GM18517 (cell line): ENCODE measurements around the gene KCNIP1.

Source experiments
- ATAC-seq: cut with Tn5 transposase; IDR thresholded peaks from one replicate; pipeline ENCODE4 v1.9.1; 2021; ENCODE audit warnings: mild to moderate bottlenecking, moderate library complexity; ENCODE audit not compliant: unreplicated experiment

KCNIP1 gene

DNA sequence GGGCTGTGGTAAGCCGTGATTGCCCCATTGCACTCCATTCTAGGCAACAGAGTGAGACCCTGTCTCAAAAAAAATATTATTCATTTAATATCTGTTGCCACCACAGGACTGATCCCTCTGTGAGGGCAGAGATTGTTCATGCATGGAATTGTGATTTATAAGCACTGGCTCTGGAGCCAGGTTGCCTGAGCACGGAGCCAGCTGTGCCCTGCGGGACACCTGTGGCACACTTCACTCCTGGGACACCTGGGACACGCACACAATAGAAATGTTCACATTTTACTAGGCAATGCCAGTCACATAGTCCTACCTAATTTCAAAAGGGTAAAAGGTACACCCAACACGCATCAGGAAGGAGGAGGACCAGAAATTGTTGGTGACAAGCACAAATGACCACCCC lies 196.7 kb downstream of the KCNIP1 start:
- ATAC-seq = no peak

DNA sequence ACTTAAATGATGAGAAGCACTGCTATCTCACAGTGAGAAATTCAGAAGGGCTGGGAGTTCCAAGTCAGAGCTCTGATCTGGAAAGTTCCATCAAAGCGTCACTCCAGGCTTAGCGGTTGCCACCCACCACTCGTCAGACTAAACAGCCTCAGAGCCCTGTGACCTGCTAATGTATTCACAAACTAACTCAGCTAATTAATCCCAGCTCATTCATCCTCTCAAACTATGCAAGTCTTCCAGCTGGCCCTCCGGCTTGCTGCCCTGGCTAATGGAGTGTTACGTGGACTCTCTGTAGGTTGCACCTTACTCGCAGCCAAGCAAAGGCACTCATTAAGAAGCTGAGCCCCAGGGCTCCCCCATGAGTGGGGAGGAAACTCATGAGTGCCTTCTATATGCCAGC lies 197.5 kb downstream of the KCNIP1 start:
- no peak for ATAC-seq

DNA sequence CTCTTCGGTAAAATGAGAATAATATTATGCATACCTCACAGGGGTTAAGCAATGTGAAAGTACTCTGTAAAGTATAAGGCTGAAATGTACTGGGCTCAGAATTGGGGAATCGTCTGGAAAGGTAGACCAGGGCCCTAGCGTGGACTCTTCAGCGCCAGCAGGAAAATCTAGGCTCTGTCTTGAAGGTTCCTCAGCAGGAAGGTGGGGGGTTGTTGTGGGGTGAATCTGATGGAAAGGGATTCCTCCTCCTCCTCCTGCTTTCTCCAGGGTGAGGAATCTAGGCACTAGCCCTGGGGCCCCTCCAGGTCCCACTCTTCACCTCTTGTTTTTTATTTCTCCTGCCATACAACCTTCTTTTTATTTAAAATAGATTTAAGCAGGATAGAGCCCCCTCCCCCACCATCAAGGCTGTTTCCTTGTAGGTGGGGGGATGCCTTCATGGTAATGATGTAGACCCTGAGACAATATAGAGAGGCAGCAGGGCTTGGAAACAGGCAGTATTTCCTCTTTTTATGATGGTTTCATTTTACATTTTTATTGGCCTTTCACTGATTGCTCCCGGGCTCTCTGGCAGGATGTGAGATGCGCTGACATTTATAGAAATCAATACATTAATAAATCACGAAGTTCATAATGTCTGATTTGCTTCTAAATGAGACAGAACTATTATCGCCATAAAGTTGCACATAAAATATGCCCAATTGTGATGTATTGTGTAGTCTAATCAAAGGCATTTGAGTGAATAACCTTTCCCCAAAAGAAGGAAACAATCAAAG lies 200.8 kb downstream of the KCNIP1 start:
- ATAC-seq = no peak

DNA sequence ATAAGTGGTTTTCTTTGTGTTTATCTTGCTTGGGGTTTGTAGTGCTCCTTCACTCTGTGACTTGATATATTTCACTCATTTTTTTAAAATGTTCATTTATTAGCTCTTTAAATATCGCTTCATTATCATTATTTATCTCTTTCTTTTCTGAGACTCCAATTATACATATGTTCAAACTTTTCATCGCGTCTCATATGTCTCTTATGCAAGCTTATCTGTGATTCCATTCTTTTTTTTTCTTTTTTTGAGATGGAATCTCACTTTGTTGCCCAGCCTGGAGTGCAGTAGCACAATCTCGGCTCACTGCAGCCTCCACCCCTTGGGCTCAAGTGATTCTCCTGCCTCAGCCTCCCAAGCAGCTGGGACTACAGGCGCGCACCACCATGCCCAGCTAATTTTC lies 205.8 kb downstream of the KCNIP1 start:
- ATAC-seq = no peak

DNA sequence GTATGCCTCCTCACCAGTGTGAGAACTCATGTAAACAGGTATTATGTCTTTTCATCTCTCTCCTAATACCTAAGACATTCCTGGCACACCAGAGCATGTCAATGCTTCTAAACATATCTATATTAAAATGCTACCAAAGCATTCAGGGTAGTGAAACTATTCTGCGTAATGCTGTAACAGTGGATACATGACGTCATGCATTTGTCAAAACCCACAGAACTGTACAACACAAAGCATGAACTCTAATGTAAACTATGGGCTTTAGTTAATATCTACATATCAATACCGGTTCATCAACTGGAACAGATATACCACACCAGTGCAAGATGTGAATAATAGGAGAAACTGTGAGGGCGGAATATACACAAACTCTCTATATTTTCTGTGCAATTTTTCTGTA lies 207.5 kb downstream of the KCNIP1 start:
- no peak for ATAC-seq

DNA sequence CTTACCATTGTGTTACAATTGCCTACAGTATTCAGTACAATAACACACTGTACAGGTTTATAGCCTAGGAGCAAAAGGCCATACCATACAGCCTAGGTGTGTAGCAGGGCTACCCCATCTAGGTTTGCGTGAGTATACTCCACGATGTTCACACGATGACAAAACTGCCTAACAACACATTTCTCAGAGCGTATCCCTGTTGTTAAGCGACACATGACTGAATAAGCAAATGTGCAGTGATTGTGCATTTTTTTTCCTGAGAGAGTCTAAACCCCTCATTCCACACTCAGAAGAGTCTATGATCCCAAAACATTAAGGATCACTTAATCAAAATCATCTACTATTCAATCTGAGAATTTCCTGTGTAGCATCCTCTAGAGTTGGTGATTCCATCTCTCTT lies 211.3 kb downstream of the KCNIP1 start:
- no peak for ATAC-seq

DNA sequence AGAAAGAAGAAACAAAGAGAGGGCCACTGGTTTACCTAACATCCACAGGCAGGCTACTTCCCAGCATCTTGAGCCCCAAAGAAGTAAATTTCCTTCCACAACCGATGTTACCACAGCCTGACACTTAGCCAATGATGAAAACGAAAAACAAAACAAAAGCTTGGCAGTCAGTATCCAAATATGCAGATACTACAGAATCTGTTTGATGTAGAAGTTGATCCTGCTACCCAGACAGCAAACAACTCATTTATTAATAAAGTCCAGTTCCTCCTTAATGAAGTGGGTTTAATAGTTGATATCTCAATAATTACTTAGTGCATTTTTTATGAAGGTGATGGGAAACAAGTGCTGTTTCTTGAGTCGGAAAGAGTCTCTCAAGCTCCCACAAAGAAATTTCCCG lies 212.6 kb downstream of the KCNIP1 start:
- ATAC-seq = no peak

DNA sequence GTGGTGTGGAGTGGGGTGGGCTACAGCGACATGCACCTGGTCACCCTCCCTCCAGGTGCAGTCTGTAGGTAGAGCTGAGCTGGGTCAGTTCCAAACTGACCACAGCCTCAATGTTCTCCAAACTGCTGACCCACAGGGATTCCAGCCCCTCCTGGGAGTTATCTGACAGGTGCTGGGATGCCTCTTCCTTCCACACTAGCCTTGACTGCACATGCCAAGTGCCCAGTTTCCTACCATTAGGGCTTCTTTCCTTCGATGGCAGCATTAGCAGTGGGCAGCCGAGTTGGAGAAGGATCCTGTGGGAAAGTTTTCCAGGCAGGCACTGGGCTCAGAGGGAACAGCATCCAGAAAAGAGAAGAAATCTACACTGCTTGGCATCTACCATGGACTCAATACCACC lies 215.7 kb downstream of the KCNIP1 start:
- ATAC-seq = no peak

DNA sequence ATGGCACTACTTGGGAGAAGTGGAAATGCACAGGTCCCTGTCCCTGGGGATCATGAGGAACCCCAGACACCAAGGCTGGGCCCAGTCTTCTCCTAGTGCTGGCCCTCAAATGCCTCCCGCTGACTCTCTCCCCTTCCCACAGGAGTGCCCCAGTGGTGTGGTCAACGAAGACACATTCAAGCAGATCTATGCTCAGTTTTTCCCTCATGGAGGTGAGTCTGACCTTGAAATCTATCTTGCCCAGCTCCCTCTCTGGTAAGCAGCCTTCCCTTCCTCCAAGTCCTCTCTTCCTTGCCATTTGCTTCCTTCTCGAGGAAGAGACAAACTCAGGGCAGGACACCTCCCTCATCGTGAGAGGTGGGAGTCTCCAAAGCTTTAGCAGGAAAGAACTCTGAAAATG lies 216.4 kb downstream of the KCNIP1 start:
- no peak for ATAC-seq

DNA sequence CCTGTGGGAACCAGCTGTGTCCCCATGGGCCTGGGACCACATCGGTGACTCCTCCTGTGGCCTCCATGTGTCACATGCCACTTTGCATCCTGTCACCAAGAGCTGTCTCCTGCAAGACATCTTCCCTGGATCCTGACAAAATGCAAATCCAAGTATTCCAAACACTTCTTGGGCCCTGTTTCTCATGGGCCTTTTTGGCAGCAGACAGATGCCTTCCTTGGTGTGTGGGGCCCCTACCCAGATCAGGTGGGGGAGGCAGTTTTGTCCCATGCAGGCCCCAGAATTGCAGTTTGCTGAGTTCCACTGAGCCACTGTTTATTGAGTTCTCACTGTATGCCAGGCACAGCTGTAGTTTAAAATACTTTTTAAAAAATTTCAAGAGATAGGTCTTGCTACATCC lies 217.2 kb downstream of the KCNIP1 start:
- ATAC-seq = no peak

DNA sequence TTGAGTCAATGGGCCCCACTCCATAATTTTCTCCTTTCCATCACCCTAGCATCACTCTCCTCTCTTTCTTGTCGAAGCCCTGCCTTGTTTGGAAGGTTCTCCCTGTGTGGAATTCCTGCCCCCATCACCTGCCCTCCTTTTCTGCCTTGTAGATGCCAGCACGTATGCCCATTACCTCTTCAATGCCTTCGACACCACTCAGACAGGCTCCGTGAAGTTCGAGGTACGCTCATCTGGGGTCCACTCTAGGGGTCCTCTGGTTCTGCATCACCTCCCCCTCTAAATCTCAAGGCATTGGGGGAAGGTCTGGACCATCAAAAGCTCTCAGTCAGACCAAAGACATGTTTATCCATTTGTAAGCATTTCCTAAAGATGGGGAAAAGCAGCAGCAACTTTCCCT lies 217.9 kb downstream of the KCNIP1 start:
- no peak for ATAC-seq

DNA sequence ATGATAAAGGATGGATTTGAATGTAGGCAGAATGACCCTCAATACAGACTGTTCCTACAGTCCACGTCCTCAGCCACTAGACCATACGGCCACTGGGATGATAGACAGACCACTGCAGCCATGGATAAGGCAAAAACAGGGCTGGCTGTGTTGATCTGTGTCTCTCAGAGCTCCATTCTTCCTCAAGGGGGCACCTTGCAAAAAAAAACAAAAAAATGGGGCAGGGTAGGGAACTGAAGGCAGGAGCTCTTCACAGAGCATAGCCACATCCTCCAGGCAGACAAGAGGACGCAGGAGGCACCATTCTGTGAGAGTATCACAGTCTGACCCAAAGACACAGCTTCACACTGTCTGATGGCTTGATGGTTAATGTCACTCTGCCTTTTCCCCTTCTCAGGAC lies 218.5 kb downstream of the KCNIP1 start:
- no peak for ATAC-seq

DNA sequence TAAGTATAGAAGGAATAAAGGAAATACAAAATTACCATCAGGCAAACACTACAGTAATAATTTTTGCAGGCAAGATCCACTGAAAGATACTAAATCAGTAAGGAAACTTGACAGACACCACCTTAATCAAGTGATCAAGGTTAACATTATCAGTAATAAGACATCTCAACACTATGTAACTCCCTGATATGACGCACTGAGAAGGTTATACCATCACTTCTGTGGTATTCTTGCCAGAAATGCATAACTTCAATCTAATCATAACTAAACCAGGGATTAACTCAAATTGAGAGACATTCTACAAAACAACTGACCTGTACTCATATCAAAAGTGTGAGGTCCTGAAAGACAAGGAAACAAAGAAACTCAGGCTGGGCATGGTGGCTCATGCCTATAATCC lies 227.2 kb downstream of the KCNIP1 start:
- no peak for ATAC-seq

DNA sequence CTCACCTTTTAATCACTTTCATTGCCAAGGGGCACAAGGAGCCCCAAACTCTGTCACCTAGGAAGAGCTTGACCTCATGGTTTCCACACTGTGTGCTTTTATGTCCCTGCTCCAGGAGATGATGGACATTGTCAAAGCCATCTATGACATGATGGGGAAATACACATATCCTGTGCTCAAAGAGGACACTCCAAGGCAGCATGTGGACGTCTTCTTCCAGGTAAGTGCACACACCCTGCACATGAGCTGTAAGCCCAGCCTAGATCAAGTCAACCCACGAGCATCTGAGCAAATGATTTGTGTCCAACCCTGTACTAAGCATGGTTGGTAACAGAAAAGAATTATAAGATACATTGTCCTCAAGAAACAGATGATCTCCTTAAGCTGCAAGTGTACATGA lies 228.9 kb downstream of the KCNIP1 start:
- no peak for ATAC-seq

DNA sequence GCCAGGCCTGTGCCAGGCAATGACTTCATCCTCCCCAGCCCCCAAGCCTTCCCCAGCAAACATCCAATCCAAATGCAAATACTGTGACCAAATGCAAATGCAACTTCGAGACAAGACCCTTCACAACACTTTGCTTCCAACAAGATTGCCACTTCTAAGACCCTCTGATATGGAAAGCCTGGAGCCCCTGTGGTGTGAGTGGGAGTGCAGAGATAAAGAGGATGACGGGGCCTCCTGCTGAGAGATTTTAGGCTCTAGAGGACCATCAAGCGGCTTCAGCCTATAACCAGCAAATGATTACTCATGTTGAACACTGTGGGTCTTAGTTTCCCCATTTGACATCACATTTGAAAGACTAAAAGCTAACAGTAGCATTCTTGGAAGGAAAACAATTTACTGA lies 233.1 kb downstream of the KCNIP1 start:
- ATAC-seq = no peak

DNA sequence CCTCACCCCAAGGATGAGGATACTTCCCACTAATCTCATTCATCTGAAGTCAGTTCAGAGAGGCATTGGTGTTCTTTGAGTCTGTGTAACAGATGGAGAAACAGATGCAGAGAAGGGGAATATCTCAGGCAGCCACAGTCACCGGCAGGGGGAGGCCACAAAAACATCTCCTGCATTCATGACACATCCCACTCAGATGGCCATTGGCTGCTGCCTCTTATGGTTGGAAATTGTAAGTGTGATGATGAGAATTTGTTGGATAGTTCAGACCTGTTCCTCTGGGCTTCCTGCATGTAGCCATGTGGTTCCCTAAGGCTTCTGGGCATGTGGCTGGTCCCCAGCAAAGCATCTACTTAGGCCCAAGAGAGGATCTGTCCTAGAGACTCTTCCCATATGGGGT lies 233.8 kb downstream of the KCNIP1 start:
- no peak for ATAC-seq

DNA sequence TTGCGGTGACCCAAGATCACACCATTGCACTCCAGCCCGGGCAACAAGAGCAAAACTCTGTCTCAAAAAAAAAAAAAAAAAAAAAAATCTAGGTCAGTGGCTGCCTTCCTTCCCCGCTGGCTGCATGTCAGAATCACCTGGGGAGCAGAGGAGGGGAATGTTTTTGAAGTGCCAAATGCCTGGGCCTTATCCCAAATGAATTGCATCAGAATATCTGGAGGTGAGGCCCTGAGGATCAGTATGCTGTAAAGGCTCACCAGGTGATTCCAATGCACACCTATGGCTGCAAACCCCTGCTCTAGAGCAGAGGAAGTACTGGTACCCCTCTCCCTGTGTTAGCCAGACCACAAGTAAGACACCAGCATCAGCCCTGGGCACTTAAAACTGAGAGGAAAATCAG lies 235.0 kb downstream of the KCNIP1 start:
- ATAC-seq = no peak

DNA sequence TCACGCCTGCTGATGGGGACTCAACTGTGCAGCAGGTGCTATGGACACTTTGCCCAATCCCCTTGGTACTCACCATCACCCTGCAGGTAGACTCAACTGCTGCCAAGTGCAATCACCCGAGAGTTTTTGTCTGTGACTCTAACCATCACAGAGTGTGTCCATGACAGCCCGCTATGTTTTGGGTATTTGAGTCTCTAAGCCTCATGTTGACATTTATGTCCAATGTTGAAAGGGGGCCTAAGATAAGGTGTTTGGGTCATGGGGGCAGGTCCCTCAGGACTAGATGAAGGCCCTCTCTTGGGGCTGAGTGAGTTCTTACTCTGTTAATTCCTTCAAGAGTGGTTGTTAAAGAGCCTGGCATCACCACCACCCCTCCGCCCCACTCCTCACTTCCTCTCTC lies 235.6 kb downstream of the KCNIP1 start:
- no peak for ATAC-seq

DNA sequence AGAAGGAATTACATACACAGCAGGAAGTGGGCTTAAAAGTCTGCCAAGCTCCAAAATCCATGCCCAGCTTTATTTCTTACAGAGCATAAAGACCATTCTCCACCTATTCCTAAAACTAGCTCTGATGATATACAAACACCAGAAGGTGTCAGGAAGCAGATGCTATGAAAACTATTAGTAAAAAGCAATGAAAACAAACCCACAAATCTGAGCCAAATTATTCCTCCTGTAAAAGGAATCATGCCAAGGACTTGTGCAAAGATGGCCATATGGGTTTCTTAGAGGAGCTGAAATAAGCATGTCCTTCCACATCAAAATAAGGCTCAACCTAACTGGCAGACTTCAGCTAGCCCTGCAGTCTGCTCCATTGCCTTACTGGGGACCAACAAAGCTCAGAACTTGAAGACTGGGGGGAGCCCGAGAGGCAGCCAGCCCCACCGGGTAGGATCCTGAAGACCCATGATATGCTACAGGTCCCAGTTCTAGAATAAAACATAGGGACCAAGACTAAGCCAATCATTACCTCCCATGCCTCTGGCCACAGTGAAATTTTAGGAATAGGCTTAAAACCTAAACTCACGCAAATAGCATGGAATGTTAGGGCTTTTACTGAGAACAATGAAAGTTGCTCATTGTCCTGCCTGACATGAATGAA lies 236.9 kb downstream of the KCNIP1 start:
- ATAC-seq = no peak

DNA sequence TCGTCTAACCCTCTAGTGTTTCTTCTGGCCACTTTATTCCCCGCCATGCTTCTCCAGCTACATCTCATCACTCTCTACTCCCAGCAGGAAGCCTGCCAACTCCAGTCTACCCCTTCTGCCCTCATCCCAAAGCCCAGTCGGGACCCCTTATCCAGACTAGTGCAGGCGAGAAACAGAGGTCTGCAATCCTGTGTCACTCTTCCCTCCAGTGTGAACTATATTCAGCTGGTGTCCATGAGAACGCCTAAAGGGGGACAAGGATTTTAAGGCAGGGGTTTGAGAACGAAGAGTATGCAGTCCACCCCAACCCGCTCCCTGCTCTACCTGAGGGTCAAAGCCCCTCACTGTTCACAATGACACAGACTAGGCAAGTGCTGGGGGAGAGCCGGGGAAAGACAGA lies 238.0 kb downstream of the KCNIP1 start:
- no peak for ATAC-seq

DNA sequence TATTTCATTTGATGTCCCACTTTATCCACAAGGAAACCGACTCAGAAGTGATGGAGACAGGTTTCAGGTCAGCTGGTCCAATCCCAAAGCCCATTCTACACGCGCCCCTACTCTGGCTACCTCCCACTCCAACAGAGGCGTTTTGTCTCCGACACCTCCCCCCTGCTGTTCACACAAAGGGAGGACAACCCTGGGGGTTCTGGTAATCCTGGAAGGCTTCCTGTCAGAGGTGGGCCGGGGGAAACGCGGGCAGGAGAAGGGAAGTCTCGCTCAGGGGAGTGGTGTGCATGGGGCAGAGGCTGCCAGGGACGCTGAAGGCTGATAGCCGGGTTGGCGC lies 240.0 kb downstream of the KCNIP1 start:
- ATAC-seq = no peak

DNA sequence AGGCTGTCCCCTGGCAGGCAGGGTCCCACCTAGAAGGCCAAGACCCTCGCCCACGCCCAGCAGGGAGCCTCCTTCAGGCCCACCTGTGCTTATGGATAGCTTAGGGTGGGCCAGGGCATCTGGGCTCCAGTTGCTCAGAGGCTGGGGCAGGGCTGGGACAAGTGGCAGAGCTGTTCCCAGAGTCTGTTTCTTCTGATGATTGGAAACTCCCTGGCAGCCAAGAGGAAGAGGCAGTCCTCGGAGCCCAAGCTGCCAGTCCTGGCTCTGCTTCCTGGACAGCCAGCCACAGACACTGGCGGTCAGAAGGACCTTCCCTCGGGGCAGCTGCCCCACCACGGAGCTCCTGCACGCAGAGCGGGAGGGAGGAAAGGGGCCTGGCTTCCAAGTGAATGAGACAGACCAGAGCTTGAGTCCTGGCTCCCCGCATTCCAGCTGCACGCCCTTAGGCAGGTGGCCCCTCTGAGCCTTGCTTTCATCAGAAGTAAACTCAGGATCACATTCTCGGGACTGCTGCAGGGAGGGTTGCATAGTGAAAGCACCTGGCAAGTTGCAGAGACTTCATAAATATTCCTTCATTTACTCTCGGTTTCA lies 241.8 kb downstream of the KCNIP1 start:
- no peak for ATAC-seq
